HG03103 (cell line): ENCODE measurements around the gene MKLN1.
"Not testable (repeated sequence)": the region's sequence is repeated elsewhere in the genome, so short reads cannot be mapped to it uniquely, and the experiment has no call there.

Experiments
- ATAC-seq: cut with Tn5 transposase; IDR thresholded peaks from one replicate; pipeline ENCODE4 v1.9.1; 2021; ENCODE audit warnings: low read depth; ENCODE audit not compliant: unreplicated experiment

The MKLN1 gene

DNA sequence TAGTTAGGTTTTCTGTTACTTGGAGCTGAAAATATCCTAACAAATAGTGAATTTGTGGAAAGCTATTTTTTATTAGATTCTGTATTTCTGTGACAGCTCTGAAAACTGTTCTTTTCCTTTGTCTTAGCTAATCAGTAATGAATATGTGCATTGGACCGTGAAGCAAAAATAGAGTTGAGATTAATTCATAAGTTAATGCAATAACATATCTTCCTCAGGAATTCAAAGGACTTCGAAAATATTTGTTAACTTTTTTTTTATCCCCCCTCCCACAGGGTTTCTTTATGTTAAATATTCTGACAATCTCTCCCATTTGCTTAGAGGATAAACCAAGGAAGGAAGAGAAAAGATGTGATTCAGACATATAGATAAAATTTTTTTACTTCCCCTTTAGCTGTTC is 127.3 kb downstream of the MKLN1 start:
- no peak for ATAC-seq

GRCh38 chr7:131455546-131455945 is 127.9 kb downstream of the MKLN1 start:
- no peak for ATAC-seq

GRCh38 chr7:131456338-131456737 is 128.7 kb downstream of the MKLN1 start:
- ATAC-seq, result no peak

DNA sequence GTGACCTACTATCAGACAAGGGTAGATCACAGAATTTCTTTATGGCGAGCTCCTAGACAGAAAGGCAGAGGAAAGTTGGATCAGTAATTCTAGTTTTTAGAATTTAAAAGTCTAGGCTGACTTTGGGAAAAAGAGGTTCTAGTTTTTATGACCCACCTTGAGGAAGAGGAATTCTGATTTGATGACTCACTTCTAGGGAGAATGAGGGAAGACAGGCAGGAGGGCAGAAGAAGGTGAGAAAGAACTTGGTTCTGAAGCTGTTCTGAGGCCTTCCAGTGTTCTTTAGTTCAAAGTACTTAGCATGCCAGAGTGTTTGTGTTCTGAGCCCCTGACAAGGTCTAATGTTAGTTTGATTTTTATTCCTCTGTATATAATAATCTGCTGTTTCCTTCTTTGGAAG is 131.6 kb downstream of the MKLN1 start:
- ATAC-seq, result no peak

GRCh38 chr7:131462059-131462458 is 134.4 kb downstream of the MKLN1 start:
- no peak for ATAC-seq

- not testable (repeated sequence) for ATAC-seq
Measured at GRCh38 chr7:131462715-131463114, 135.0 kb downstream of the MKLN1 start.

- no peak for ATAC-seq
Measured at GRCh38 chr7:131466735-131467365, 139.2 kb downstream of the MKLN1 start.

DNA sequence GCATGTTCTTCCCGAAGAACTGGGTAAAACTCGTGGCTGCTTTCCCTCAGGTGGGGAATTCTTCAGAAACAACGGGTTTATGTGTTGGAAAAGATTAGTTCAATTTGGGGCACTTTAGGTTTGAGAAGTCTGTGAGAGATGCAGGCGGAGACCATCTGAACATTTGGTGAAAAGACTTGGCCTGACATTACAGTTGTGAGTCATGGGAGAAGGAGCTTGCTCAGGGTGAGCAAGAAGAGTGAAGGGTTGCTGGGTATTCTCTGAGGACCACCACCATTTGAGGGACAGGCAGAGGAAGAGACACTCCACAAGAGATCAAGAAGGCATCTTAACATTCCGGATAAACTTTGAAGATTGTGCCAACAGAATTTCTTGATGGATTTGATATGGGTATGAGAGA is 140.1 kb downstream of the MKLN1 start:
- no peak for ATAC-seq

- ATAC-seq, result no peak
Measured at GRCh38 chr7:131471250-131472004, 143.8 kb downstream of the MKLN1 start.

DNA sequence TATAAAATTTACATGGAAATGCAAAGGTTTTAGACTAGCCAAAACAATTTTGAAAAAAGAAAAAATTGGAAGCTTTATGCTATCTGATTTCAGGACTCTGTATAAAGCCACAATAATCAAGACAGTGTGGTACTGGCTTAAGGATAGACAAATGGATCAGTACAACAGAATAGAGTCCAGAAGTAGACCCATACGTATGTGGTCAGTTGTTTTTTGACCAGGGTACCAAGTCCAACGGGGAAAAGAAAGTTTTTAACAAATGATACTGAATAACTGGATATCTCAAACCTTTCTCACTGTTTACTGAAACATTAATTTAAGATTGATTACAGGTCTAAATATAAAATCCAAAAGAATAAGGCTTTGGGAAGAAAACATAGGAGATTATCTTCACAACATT is 149.1 kb downstream of the MKLN1 start:
- no peak for ATAC-seq

DNA sequence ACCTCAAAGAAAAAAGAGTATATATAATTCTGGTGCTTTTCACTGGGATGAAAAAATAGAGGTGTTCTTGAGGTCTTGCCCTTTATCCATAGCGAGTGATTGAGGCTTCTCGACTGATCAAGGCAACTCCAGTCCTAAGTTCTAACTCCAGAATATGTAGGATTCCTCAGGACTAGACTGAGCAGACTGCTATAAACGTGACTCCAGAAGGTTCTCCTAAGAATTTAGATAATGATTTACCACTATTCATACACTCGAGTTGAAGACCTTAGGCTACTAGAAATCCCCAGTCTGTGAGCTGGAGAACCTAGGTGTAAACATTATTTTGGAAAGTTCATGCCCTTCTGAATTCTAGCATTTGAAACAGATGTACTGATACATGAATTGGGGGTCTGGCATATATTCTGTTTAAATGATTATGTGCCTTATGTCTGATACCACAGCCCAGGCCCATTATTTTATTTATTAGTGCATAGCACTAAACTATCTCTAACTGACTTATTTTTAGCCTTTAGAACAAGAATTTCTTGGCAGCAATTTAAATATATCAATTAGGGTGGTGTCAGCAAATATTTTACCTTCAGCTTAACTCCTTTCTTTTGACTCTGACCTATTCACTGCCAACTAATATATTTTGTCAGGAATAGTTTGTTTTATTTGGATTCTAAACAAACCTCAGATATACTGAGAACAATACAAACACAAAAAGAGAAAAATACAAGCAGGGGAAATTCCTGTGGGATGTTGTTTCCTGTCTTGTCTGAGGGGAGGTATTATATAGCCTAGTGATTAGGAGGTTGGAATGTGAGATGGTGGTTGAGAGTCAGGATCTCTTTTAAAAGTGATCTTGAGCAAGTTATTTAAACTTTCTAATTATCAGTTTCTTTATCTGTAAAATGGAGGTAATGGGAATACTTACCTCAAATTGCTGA is 153.0 kb downstream of the MKLN1 start:
- ATAC-seq, result no peak

- no peak for ATAC-seq
Measured at GRCh38 chr7:131482800-131483199, 155.1 kb downstream of the MKLN1 start.

GRCh38 chr7:131483586-131483985 is 155.9 kb downstream of the MKLN1 start:
- no peak for ATAC-seq

DNA sequence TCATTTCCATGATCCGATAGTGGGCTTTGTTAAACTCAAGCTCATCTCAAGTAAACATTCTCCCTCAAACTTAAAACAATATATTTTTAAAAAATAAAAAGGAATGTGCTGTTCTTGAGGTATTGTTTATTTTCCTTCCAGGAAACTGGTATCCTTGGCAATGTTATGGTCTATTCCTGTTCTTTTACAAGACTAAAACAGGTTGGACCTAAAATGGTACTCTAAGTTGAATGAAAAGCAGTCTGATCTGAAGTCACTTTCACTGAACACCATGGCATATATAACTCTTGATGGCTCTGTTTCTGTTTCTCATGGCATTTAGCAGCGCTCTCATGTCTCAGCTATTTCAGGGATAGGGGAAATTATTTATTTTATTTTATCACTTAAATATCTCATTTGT is 158.7 kb downstream of the MKLN1 start:
- ATAC-seq, result no peak

DNA sequence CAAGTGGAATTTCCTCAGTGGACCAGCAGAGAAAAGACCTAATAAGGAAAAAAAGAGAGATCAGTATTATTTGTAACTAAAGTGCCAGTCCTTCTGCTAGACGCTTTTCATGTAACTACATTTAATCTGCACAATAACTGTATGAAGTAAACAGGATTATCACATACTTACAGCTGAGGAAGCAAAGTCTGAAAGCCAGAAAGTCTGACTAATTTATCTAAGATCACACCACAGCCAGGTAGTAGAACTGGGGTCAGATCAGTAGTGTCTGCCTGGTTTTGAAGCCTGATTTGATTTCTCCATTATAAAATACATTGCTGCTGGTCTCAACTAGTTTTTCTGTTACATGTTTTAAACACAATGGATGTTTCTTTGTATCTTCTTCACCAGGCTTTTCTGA is 159.5 kb downstream of the MKLN1 start:
- ATAC-seq, result no peak

DNA sequence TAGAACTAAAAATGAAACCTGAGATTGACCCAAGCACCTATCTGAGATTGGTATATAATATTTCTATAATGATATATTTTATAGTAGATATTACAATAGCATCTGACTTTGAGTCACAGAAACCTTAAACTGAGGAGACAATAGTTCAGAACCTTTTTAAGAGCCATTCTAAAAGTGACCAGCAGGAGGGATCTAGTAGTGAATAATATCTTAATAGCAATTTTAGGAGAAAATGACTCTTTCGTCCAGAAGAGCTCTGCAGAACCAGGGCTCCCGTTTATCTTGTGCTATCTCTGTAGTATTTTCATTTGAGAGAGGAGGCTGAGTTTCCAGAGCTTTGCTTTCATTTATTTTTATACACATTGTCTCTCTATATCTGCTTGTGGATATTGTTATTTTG is 160.7 kb downstream of the MKLN1 start:
- ATAC-seq, result no peak

DNA sequence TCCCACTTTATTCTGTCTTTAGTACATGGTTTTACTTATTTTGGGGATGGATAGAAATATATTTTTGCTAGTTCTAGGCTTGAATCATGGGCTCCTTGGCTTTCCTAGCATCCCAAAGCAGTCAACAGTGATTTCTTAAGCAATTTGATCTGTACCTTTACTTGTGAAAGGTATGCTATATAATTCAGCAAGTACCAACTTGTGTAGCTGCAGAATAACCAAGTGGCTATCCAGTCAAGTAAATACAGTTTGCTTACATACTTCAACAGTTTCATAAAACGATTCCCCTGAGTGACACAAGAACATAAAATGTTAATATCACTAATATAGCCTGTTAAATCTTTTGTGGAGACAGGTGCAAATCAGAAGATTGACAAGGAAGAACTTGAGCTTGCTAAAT is 161.5 kb downstream of the MKLN1 start:
- no peak for ATAC-seq

DNA sequence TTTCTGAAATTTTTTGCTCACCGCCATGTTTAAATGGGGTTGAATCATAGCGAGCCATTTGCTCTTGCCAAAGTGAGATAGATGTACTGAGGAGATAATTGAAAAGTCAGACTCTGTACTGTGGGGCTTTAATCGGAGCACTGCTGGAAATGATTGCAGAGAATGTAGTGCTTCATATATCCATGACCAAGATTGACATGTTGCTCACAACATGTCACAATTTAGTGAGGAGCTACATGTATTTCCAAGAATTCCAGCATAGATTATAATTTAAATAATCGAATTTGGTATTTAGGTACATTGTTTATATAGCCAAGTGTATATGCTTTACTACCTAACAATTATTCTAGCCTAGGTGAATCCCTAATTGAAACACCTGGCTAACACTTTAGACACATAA is 162.2 kb downstream of the MKLN1 start:
- no peak for ATAC-seq

- ATAC-seq, result no peak
Measured at GRCh38 chr7:131493081-131493480, 165.4 kb downstream of the MKLN1 start.

GRCh38 chr7:131493581-131493980 is 165.9 kb downstream of the MKLN1 start:
- ATAC-seq, result no peak

DNA sequence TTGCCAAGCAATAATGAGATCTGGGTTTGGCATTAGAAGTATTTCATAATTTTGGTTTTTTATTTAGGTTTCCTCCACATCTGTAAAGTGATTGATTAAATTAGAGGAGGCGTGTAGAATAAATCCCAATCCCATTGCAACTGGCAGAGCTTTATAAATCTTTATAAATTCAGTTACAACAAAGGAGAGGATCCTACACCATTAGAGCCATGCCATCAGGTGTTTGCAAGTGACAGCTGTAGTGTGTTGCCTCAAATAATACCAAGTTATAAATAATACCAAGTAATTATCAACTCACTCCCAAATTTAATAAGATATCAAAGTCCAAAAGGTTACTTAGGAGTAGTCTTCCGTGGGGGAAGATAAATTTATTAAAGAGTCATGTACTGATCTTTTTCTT is 166.5 kb downstream of the MKLN1 start:
- ATAC-seq, result no peak
